Calu3 (cell line): ENCODE measurements around the gene SPTBN1. TPM values are rescaled to one million over a fixed set of nuclear protein-coding genes. Genes with fewer than 3 reads are reported as not detected.

Source experiments
- BruUV-seq: library from RNA; stranded (reverse); fragments of 400-500 nt; replicated peaks from 2 replicates; lab custom pipeline; 2021; lab: Mats Ljungman, UMichigan
- CTCF ChIA-PET: fragments of 300-600 bp; sonication (Branson Sonifier 250); formaldehyde crosslinking; loops from one replicate; lab custom pipeline; 2022; ENCODE audit warnings: antibody characterized with exemption; lab: Charles Lee
- DNase-seq: peaks from one replicate; pipeline ENCODE4 v3.0.0; 2022
- H3K27ac Mint-ChIP-seq: one replicate; pipeline ENCODE4 v1.8.0; 2022; ENCODE audit warnings: mixed read lengths; ENCODE audit not compliant: unreplicated experiment
- H3K27me3 Mint-ChIP-seq: one replicate; pipeline ENCODE4 v1.8.0; 2022; ENCODE audit warnings: mixed read lengths; ENCODE audit not compliant: unreplicated experiment
- H3K36me3 Mint-ChIP-seq: one replicate; pipeline ENCODE4 v1.8.0; 2022; ENCODE audit warnings: mild to moderate bottlenecking, moderate library complexity, mixed read lengths; ENCODE audit not compliant: insufficient read depth, unreplicated experiment
- H3K4me1 Mint-ChIP-seq: one replicate; pipeline ENCODE4 v1.8.0; 2022; ENCODE audit warnings: mild to moderate bottlenecking, low read depth, mixed read lengths; ENCODE audit not compliant: unreplicated experiment
- H3K4me3 Mint-ChIP-seq: one replicate; pipeline ENCODE4 v1.8.0; 2022; ENCODE audit warnings: mild to moderate bottlenecking, low read depth, moderate library complexity, mixed read lengths; ENCODE audit not compliant: unreplicated experiment
- H3K9me3 Mint-ChIP-seq: one replicate; pipeline ENCODE4 v1.8.0; 2022; ENCODE audit warnings: low read depth, mixed read lengths; ENCODE audit not compliant: unreplicated experiment
- intact Hi-C: fragments of 100-400 bp; cut with micrococcal nuclease; formaldehyde crosslinking; loops from one replicate; pipeline ENCODE4 v1.10.0; 2022; ENCODE audit not compliant: unreplicated experiment
- total RNA-seq: library from RNA; stranded (reverse); gene quantifications from 2 replicates; pipeline ENCODE4 v1.2.3, GENCODE V29; 2022
- TF ChIP-seq, protein P1 (sequence below): fragments of 200-600 bp; IDR thresholded peaks from one replicate; pipeline ENCODE4 v1.8.0; 2022; ENCODE audit warnings: antibody characterized with exemption; ENCODE audit not compliant: unreplicated experiment

Gene SPTBN1
- total RNA-seq, 1 experiment from 2014 or later, result 611 TPM

- peaks cover 90% of the 10 kb centered on the region for H3K36me3 Mint-ChIP-seq
Observed at GRCh38 chr2:54613386-54613785, 157.3 kb downstream of the SPTBN1 start.

DNA sequence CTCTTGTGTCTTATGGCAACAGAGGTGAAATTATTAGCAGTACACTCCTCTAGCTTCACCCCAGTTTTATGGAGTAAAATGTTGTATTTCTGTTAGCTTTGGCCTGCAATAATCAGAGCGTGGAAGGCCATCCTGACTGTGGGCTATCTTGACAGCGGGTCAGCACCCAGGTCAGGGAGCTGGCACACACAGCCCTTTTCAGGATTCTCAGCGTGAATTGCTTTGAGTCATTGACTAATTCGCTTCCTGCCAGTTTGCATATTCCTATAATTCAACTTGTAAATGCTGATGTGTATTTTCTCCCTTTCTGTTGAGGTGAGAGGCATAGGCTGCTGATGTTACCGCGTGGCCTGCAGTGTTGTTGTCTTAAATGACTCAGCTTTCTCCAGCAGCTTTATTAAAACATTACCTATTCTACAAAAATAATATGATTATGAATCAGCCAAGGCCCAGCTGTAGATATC is 157.7 kb downstream of the SPTBN1 start:
- CTCF ChIA-PET, result interaction anchor here (1.0 to 1.3 kb wide), 3 partner anchors 9 to 14 kb away, joined by 3 to 4 read pairs (median 4); no protein-coding TSS in a partner anchor
- BruUV-seq, result no TSS peak
- TF ChIP-seq, protein P1, sequence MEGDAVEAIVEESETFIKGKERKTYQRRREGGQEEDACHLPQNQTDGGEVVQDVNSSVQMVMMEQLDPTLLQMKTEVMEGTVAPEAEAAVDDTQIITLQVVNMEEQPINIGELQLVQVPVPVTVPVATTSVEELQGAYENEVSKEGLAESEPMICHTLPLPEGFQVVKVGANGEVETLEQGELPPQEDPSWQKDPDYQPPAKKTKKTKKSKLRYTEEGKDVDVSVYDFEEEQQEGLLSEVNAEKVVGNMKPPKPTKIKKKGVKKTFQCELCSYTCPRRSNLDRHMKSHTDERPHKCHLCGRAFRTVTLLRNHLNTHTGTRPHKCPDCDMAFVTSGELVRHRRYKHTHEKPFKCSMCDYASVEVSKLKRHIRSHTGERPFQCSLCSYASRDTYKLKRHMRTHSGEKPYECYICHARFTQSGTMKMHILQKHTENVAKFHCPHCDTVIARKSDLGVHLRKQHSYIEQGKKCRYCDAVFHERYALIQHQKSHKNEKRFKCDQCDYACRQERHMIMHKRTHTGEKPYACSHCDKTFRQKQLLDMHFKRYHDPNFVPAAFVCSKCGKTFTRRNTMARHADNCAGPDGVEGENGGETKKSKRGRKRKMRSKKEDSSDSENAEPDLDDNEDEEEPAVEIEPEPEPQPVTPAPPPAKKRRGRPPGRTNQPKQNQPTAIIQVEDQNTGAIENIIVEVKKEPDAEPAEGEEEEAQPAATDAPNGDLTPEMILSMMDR, result no peak
- peaks cover 88% of the 10 kb centered on the region for H3K4me1 Mint-ChIP-seq
- H3K27ac Mint-ChIP-seq, result peak overlapping the region; percentile 66
- peak; percentile 36 for DNase-seq
- H3K9me3 Mint-ChIP-seq, result no peaks in the 10 kb centered on the region
- intact Hi-C loops, result loop anchor here (5.0 kb wide), 2 partner anchors 37 to 92 kb away; no protein-coding TSS in a partner anchor
- no peaks in the 10 kb centered on the region for H3K27me3 Mint-ChIP-seq
- peak overlapping the region; percentile 20 for H3K4me3 Mint-ChIP-seq
- peaks cover 90% of the 10 kb centered on the region for H3K36me3 Mint-ChIP-seq

More at GRCh38 chr2:54613386-54613785, 157.3 kb downstream of the SPTBN1 start:
- no peaks in the 10 kb centered on the region for H3K27me3 Mint-ChIP-seq
- intact Hi-C loops, result loop anchor here (5.0 kb wide), 2 partner anchors 36 to 91 kb away; no protein-coding TSS in a partner anchor
- BruUV-seq, result TSS peak; percentile 6
- CTCF ChIA-PET, result interaction anchor here (1.0 to 1.3 kb wide), 3 partner anchors 8 to 14 kb away, joined by 3 to 4 read pairs (median 4); no protein-coding TSS in a partner anchor
- DNase-seq, result no peak
- peak overlapping the region; percentile 66 for H3K27ac Mint-ChIP-seq
- peaks cover 88% of the 10 kb centered on the region for H3K4me1 Mint-ChIP-seq
- TF ChIP-seq, protein P1, result no peak
- H3K4me3 Mint-ChIP-seq, result peak overlapping the region; percentile 20
- no peaks in the 10 kb centered on the region for H3K9me3 Mint-ChIP-seq

GRCh38 chr2:54614819-54615218 is 158.7 kb downstream of the SPTBN1 start:
- TF ChIP-seq, protein P1, result no peak
- BruUV-seq, result no TSS peak
- H3K36me3 Mint-ChIP-seq, result peaks cover 91% of the 10 kb centered on the region
- H3K27me3 Mint-ChIP-seq, result no peaks in the 10 kb centered on the region
- peak overlapping the region; percentile 66 for H3K27ac Mint-ChIP-seq
- no peaks in the 10 kb centered on the region for H3K9me3 Mint-ChIP-seq
- no peak overlapping the region for H3K4me3 Mint-ChIP-seq
- intact Hi-C loops, result loop anchor here (5.0 kb wide), 2 partner anchors 38 to 93 kb away; no protein-coding TSS in a partner anchor
- H3K4me1 Mint-ChIP-seq, result peaks cover 86% of the 10 kb centered on the region
- CTCF ChIA-PET, result no interaction called here
- DNase-seq, result no peak

GRCh38 chr2:54615832-54616534 is 159.9 kb downstream of the SPTBN1 start:
- CTCF ChIA-PET, result interaction anchor here (0.6 to 1.2 kb wide), 3 partner anchors 9 to 56 kb away, joined by 3 to 5 read pairs (median 3); no protein-coding TSS in a partner anchor
- H3K4me1 Mint-ChIP-seq, result peaks cover 86% of the 10 kb centered on the region
- intact Hi-C loops, result no loop called here
- H3K27ac Mint-ChIP-seq, result peak overlapping the region; percentile 60
- no TSS peak for BruUV-seq
- peaks cover 95% of the 10 kb centered on the region for H3K36me3 Mint-ChIP-seq
- no peak overlapping the region for H3K4me3 Mint-ChIP-seq
- DNase-seq, result no peak
- H3K27me3 Mint-ChIP-seq, result no peaks in the 10 kb centered on the region
- TF ChIP-seq, protein P1, result no peak
- no peaks in the 10 kb centered on the region for H3K9me3 Mint-ChIP-seq
